Trophoblast cell (in vitro differentiated cells and primary cell): Measurements from ENCODE around the gene ATP8B3.
A peak's percentile ranks its signal among the peaks of the same experiment; 100 is the strongest.

Experiments
- DNase-seq, 2 donors: peaks; one replicate each; pipeline ENCODE4 v3.0.0-alpha.2; 2016
- H2AFZ ChIP-seq: 2 replicates; pipeline ENCODE4 v1.6.1; 2013; ENCODE audit warnings: low read length, moderate library complexity, mild to moderate bottlenecking; ENCODE audit not compliant: insufficient read depth, poor library complexity
- H2AK5ac ChIP-seq: 2 replicates; pipeline ENCODE4 v1.6.1; 2013; ENCODE audit warnings: mild to moderate bottlenecking, low read length
- H2BK120ac ChIP-seq: 2 replicates; pipeline ENCODE4 v1.6.1; 2013; ENCODE audit warnings: low read length, mild to moderate bottlenecking, moderate library complexity; ENCODE audit not compliant: insufficient read depth, poor library complexity
- H2BK12ac ChIP-seq: 2 replicates; pipeline ENCODE4 v1.6.1; 2013; ENCODE audit warnings: mild to moderate bottlenecking, low read length, moderate library complexity
- H2BK5ac ChIP-seq: 2 replicates; pipeline ENCODE4 v1.6.1; 2013; ENCODE audit warnings: low read length, low read depth, moderate library complexity, mild to moderate bottlenecking; ENCODE audit not compliant: poor library complexity
- H3K14ac ChIP-seq: 2 replicates; pipeline ENCODE4 v1.6.1; 2013; ENCODE audit warnings: mild to moderate bottlenecking, low read length
- H3K18ac ChIP-seq: 2 replicates; pipeline ENCODE4 v1.6.1; 2013; ENCODE audit warnings: mild to moderate bottlenecking, low read length
- H3K23ac ChIP-seq: 2 replicates; pipeline ENCODE4 v1.6.1; 2013; ENCODE audit warnings: low read length
- H3K27ac ChIP-seq: 2 replicates; pipeline ENCODE4 v1.5.1; 2013; ENCODE audit warnings: low read depth, mild to moderate bottlenecking, inconsistent platforms, low read length, moderate library complexity
- H3K27me3 ChIP-seq: 2 replicates; pipeline ENCODE4 v1.6.1; 2013; ENCODE audit warnings: inconsistent platforms, mild to moderate bottlenecking, low read length, moderate library complexity; ENCODE audit not compliant: insufficient read depth
- H3K36me3 ChIP-seq, 2 experiments: 1 replicate in 1 of 2; 2 replicates in 1 of 2; pipeline ENCODE4 v1.6.1; 2013; ENCODE audit warnings: low read length in 2 of 2, mild to moderate bottlenecking in 2 of 2, moderate library complexity in 1 of 2; ENCODE audit not compliant: insufficient read depth in 2 of 2, control insufficient read depth in 1 of 2
- H3K4ac ChIP-seq: 2 replicates; pipeline ENCODE4 v1.6.1; 2013; ENCODE audit warnings: low read depth, mild to moderate bottlenecking, low read length, moderate library complexity
- H3K4me1 ChIP-seq, 2 experiments: 1 replicate in 1 of 2; 2 replicates in 1 of 2; pipeline ENCODE4 v1.6.1; 2013; ENCODE audit warnings: low read length in 2 of 2, mild to moderate bottlenecking in 2 of 2, moderate library complexity in 1 of 2; ENCODE audit not compliant: insufficient read depth in 2 of 2, control insufficient read depth in 1 of 2
- H3K4me2 ChIP-seq: 2 replicates; pipeline ENCODE4 v1.6.1; 2013; ENCODE audit warnings: inconsistent platforms, mild to moderate bottlenecking, low read length, moderate library complexity
- H3K4me3 ChIP-seq: 2 replicates; pipeline ENCODE4 v1.5.1; 2013; ENCODE audit warnings: mild to moderate bottlenecking, low read depth, low read length, inconsistent platforms
- H3K79me1 ChIP-seq: one replicate; pipeline ENCODE4 v1.6.1; 2013; ENCODE audit warnings: low read length
- H3K79me2 ChIP-seq: 2 replicates; pipeline ENCODE4 v1.6.1; 2013; ENCODE audit warnings: low read length, mild to moderate bottlenecking; ENCODE audit not compliant: control insufficient read depth, insufficient read depth, poor library complexity
- H3K9ac ChIP-seq: 2 replicates; pipeline ENCODE4 v1.6.1; 2013; ENCODE audit warnings: mild to moderate bottlenecking, low read length
- H3K9me3 ChIP-seq: 2 replicates; pipeline ENCODE4 v1.6.1; 2013; ENCODE audit warnings: low read depth, mild to moderate bottlenecking, control low read depth, inconsistent platforms, low read length; ENCODE audit not compliant: insufficient read depth
- H4K12ac ChIP-seq: 2 replicates; pipeline ENCODE4 v1.6.1; 2013; ENCODE audit warnings: low read depth, mild to moderate bottlenecking, low read length, moderate library complexity
- H4K8ac ChIP-seq: 2 replicates; pipeline ENCODE4 v1.6.1; 2013; ENCODE audit warnings: low read depth, mild to moderate bottlenecking, low read length, moderate library complexity
- H4K91ac ChIP-seq: one replicate; pipeline ENCODE4 v1.6.1; 2013; ENCODE audit warnings: low read depth, mild to moderate bottlenecking, low read length, moderate library complexity
- WGBS: extraction: QIAGEN DNeasy Blood & Tissue Kit; methylation state at CpG from one replicate; pipeline ENCODE4 v1.1.7; 2013; ENCODE audit warnings: missing lambda C conversion rate; ENCODE audit not compliant: insufficient read length, insufficient coverage; ENCODE audit errors: extremely low coverage; 5-methylcytosine and 5-hydroxymethylcytosine counted together

ATP8B3 gene

GRCh38 chr19:1806184-1807029, 5.7 kb downstream of the ATP8B3 start:
- Histone ChIP-seq H4K12ac (no peak overlapping the region), H3K79me1 (no peaks in the 10 kb centered on the region), H3K14ac (no peak overlapping the region), H3K27me3 (no peaks in the 10 kb centered on the region), H3K23ac (no peak overlapping the region), H3K9me3 (no peaks in the 10 kb centered on the region), H3K36me3 (no peaks in the 10 kb centered on the region), H2BK12ac (no peak overlapping the region), H2AFZ (no peak overlapping the region), H3K4ac (no peak overlapping the region), H3K4me1 (no peaks in the 10 kb centered on the region), H3K18ac (no peak overlapping the region), H3K9ac (peak overlapping the region; percentile 5), H3K4me3 (no peak overlapping the region), H2BK120ac (no peak overlapping the region), H3K4me2 (no peak overlapping the region), H2AK5ac (no peak overlapping the region), H4K8ac (no peak overlapping the region), H3K79me2 (no peaks in the 10 kb centered on the region), H3K27ac (no peak overlapping the region), H2BK5ac (no peak overlapping the region), H4K91ac (no peak overlapping the region)
- no peak for DNase-seq
- WGBS, result no CpG with 5 or more reads among the region's 45 CpGs

GRCh38 chr19:1805401-1806183, 6.5 kb downstream of the ATP8B3 start:
- Histone ChIP-seq H4K12ac (no peak overlapping the region), H3K27ac (no peak overlapping the region), H3K23ac (no peak overlapping the region), H2AFZ (no peak overlapping the region), H2BK12ac (no peak overlapping the region), H3K9me3 (no peaks in the 10 kb centered on the region), H3K4me1 (no peaks in the 10 kb centered on the region), H3K27me3 (no peaks in the 10 kb centered on the region), H3K14ac (no peak overlapping the region), H2BK5ac (no peak overlapping the region), H3K79me2 (no peaks in the 10 kb centered on the region), H3K4me2 (no peak overlapping the region), H3K18ac (no peak overlapping the region), H2BK120ac (no peak overlapping the region), H4K91ac (no peak overlapping the region), H3K79me1 (no peaks in the 10 kb centered on the region), H4K8ac (no peak overlapping the region), H3K4ac (no peak overlapping the region), H3K36me3 (no peaks in the 10 kb centered on the region), H2AK5ac (no peak overlapping the region), H3K9ac (no peak overlapping the region), H3K4me3 (no peak overlapping the region)
- WGBS, result no CpG with 5 or more reads among the region's 24 CpGs
- DNase-seq, result no peak

- Histone ChIP-seq H3K79me2 (no peaks in the 10 kb centered on the region), H3K9me3 (peaks cover 2% of the 10 kb centered on the region), H3K27ac (no peak overlapping the region), H2AK5ac (no peak overlapping the region), H3K14ac (no peak overlapping the region), H3K4ac (no peak overlapping the region), H3K18ac (no peak overlapping the region), H3K4me3 (no peak overlapping the region), H3K4me2 (no peak overlapping the region), H4K12ac (no peak overlapping the region), H3K36me3 (no peaks in the 10 kb centered on the region), H2BK120ac (no peak overlapping the region), H3K23ac (no peak overlapping the region), H2BK12ac (no peak overlapping the region), H3K4me1 (no peaks in the 10 kb centered on the region), H2BK5ac (no peak overlapping the region), H3K27me3 (no peaks in the 10 kb centered on the region), H4K8ac (no peak overlapping the region), H4K91ac (no peak overlapping the region), H2AFZ (no peak overlapping the region), H3K79me1 (no peaks in the 10 kb centered on the region), H3K9ac (no peak overlapping the region)
- no peak for DNase-seq
- no CpG with 5 or more reads among the region's 6 CpGs for WGBS
These were observed 7.2 kb downstream of the ATP8B3 start for GRCh38 chr19:1804858-1805257.

- no CpG with 5 or more reads among the region's 36 CpGs for WGBS
- Histone ChIP-seq H2AK5ac (no peak overlapping the region), H4K8ac (no peak overlapping the region), H3K4me1 (no peaks in the 10 kb centered on the region), H3K4me3 (no peak overlapping the region), H3K9me3 (peaks cover 3% of the 10 kb centered on the region), H3K4me2 (no peak overlapping the region), H3K79me1 (no peaks in the 10 kb centered on the region), H2BK5ac (no peak overlapping the region), H3K79me2 (no peaks in the 10 kb centered on the region), H2BK120ac (no peak overlapping the region), H3K36me3 (no peaks in the 10 kb centered on the region), H4K91ac (no peak overlapping the region), H4K12ac (no peak overlapping the region), H3K4ac (no peak overlapping the region), H3K14ac (no peak overlapping the region), H2AFZ (no peak overlapping the region), H2BK12ac (no peak overlapping the region), H3K27me3 (no peaks in the 10 kb centered on the region), H3K27ac (no peak overlapping the region), H3K23ac (no peak overlapping the region), H3K18ac (no peak overlapping the region), H3K9ac (no peak overlapping the region)
- DNase-seq, result no peak
These were observed 12.3 kb downstream of the ATP8B3 start for GRCh38 chr19:1799695-1800342.
